Measurements from ENCODE around the gene OSGIN1. TPM values are rescaled to one million over a fixed set of nuclear protein-coding genes. Genes with fewer than 3 reads are reported as not detected.

The OSGIN1 gene
- total and polyA plus RNA-seq, 8 donors, result 2.6 to 28.6 (median 10.2) TPM

- no peak for DNase-seq
- Histone ChIP-seq H3K27me3 (peaks cover 0 to 48% (median 5%) of the 10 kb centered on the region in 3 donors), H3K4me1 (no peaks in the 10 kb centered on the region), H3K27ac (no peak overlapping the region), H3K4me3 (no peak overlapping the region), H3K36me3 (no peaks in the 10 kb centered on the region), H3K9me3 (no peaks in the 10 kb centered on the region)
- no peak for TF ChIP-seq POLR2AphosphoS5 (IDR thresholded peaks at IDR 0.05)
- TF ChIP-seq EP300 (IDR thresholded peaks at IDR 0.05), result no peak
- TF ChIP-seq CTCF (IDR thresholded peaks at IDR 0.05), result no peak
- TF ChIP-seq POLR2A (IDR thresholded peaks at IDR 0.05), result no peak
- 57 to 65% (median 59%) methylated on average over 8 of the region's 8 CpGs for WGBS, 5 donors
- intact Hi-C loops (cut with DNase I; ENCODE audit: low total_unique reads), result no loop called here
Measured at GRCh38 chr16:83989300-83989699, 36.3 kb downstream of the OSGIN1 start.

- peaks cover 0 to 51% (median 9%) of the 10 kb centered on the region in 3 donors for H3K27me3 ChIP-seq
- intact Hi-C loops (cut with DNase I; ENCODE audit: low total_unique reads), result no loop called here
- no peaks in the 10 kb centered on the region for H3K4me1 ChIP-seq
- WGBS, 5 donors, result 88 to 94% (median 90%) methylated on average over 8 to 11 of the region's 11 CpGs
- DNase-seq, result no peak
- TF ChIP-seq CTCF (IDR thresholded peaks at IDR 0.05) (no peak), EP300 (IDR thresholded peaks at IDR 0.05) (no peak), POLR2A (IDR thresholded peaks at IDR 0.05) (no peak), POLR2AphosphoS5 (IDR thresholded peaks at IDR 0.05) (no peak)
- H3K27ac ChIP-seq, result no peak overlapping the region
- no peak overlapping the region for H3K4me3 ChIP-seq
- H3K9me3 ChIP-seq, result no peaks in the 10 kb centered on the region
- H3K36me3 ChIP-seq, result no peaks in the 10 kb centered on the region
Measured at GRCh38 chr16:83990492-83990891, 37.5 kb downstream of the OSGIN1 start.

- DNase-seq, result no peak
- H3K9me3 ChIP-seq, result no peaks in the 10 kb centered on the region
- H3K27me3 ChIP-seq, result peaks cover 0 to 69% (median 25%) of the 10 kb centered on the region in 3 donors
- WGBS, 5 donors, result 68 to 76% (median 73%) methylated on average over 6 of the region's 6 CpGs
- peaks cover 0 to 5% (median 0%) of the 10 kb centered on the region in 4 donors for H3K4me1 ChIP-seq
- H3K36me3 ChIP-seq, result no peaks in the 10 kb centered on the region
- TF ChIP-seq CTCF (IDR thresholded peaks at IDR 0.05), result no peak
- TF ChIP-seq EP300 (IDR thresholded peaks at IDR 0.05), result no peak
- TF ChIP-seq POLR2AphosphoS5 (IDR thresholded peaks at IDR 0.05), result no peak
- TF ChIP-seq POLR2A (IDR thresholded peaks at IDR 0.05), result no peak
- no peak overlapping the region for H3K27ac ChIP-seq
- no peak overlapping the region for H3K4me3 ChIP-seq
- intact Hi-C loops (cut with DNase I; ENCODE audit: low total_unique reads), result no loop called here
Measured at GRCh38 chr16:83992624-83993023, 39.6 kb downstream of the OSGIN1 start.

GRCh38 chr16:83994087-83994486, 41.0 kb downstream of the OSGIN1 start:
- H3K27me3 ChIP-seq, result peaks cover 0 to 83% (median 25%) of the 10 kb centered on the region in 3 donors
- DNase-seq, result no peak
- 62 to 88% (median 84%) methylated on average over 2 to 8 of the region's 8 CpGs for WGBS, 5 donors
- no peaks in the 10 kb centered on the region for H3K9me3 ChIP-seq
- no peak overlapping the region for H3K4me3 ChIP-seq
- no peak for TF ChIP-seq POLR2A (IDR thresholded peaks at IDR 0.05)
- TF ChIP-seq EP300 (IDR thresholded peaks at IDR 0.05), result no peak
- no peak for TF ChIP-seq CTCF (IDR thresholded peaks at IDR 0.05)
- no peak for TF ChIP-seq POLR2AphosphoS5 (IDR thresholded peaks at IDR 0.05)
- H3K4me1 ChIP-seq, result peaks cover 0 to 5% (median 0%) of the 10 kb centered on the region in 4 donors
- no peaks in the 10 kb centered on the region for H3K36me3 ChIP-seq
- peak overlapping the region in 1 of 5 donors; percentile 64 for H3K27ac ChIP-seq
- intact Hi-C loops (cut with DNase I; ENCODE audit: low total_unique reads), result no loop called here

Measured in stomach (tissue), 9 donors.